ENCODE data around the gene PSMD9.
A peak's percentile ranks its signal among the peaks of the same experiment; 100 is the strongest.
"Not testable (repeated sequence)": the region's sequence is repeated elsewhere in the genome, so short reads cannot be mapped to it uniquely, and the experiment has no call there.

Gene PSMD9

DNA sequence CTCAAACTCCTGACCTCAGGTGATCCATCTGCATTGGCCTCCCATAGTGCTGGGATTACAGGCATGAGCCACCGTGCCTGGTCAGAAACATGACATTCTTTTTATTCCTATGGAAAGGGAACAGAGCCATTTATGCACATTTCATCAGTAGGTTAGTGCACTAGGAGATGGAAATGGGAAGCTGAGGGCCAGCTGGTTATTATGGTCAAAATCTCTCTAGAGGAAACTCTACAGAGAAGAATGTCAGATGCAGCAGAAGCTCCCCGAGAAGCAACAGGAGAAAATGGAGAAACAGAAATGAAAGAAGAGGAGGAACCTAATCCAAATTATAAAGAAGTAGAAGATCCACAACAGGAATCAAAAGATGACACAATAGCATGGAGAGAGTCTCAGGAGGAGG lies 32.5 kb downstream of the PSMD9 start:
- no peak for DNase-seq
- TF ChIP-seq GATA1 (IDR thresholded peaks at IDR 0.05; ENCODE audit: low read depth, low read length) = no peak
- TF ChIP-seq POLR2A (IDR thresholded peaks at IDR 0.05; ENCODE audit: low read length) = no peak

DNA sequence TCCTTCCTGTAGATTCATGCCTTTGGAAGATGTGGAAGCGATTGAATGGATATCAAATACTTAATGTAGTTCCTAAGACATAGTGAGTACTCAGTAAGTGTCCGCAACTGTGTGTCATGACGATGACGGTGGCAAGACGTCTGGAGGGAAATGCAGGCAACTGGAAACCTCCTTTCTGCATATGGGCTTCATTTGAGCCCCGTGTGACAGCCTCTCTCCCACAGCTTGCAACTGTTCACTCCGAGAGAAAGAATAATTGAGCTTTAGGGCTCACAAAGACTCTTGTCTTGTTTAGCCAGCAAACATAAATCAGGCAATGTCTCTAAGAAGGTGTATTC lies 36.7 kb downstream of the PSMD9 start:
- TF ChIP-seq POLR2A (IDR thresholded peaks at IDR 0.05; ENCODE audit: low read length) (no peak), GATA1 (IDR thresholded peaks at IDR 0.05; ENCODE audit: low read depth, low read length) (no peak)
- no peak for DNase-seq

- no peak for TF ChIP-seq POLR2A (IDR thresholded peaks at IDR 0.05; ENCODE audit: low read length)
- TF ChIP-seq GATA1 (IDR thresholded peaks at IDR 0.05; ENCODE audit: low read depth, low read length) = no peak
- DNase-seq = no peak
Observed at GRCh38 chr12:121926874-121927706, 38.5 kb downstream of the PSMD9 start.

- TF ChIP-seq POLR2A (IDR thresholded peaks at IDR 0.05; ENCODE audit: low read length) (no peak), GATA1 (IDR thresholded peaks at IDR 0.05; ENCODE audit: low read depth, low read length) (no peak)
- no peak for DNase-seq
Observed at GRCh38 chr12:121927813-121928212, 39.2 kb downstream of the PSMD9 start.

GRCh38 chr12:121929545-121929944 lies 41.0 kb downstream of the PSMD9 start:
- DNase-seq = not testable (repeated sequence)

DNA sequence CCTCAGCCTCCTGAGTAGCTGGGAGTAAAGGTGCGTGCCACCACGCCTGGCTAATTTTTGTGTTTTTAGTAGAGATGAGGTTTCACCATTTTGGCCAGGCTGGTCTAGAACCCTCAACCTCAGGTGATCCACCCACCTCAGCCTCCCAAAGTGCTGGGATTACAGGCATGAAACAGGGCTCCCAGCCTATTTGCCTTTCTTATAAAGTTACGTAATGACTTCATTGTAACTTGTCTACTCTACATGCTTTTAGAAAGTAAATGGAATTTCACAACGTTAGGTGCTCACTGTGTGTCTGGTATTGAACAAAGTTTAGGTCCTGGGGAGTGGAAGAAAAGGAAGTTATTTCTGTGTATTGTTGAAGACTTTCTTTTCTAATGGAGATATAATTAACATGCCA lies 42.3 kb downstream of the PSMD9 start:
- no peak for TF ChIP-seq GATA1 (IDR thresholded peaks at IDR 0.05; ENCODE audit: low read depth, low read length)
- no peak for TF ChIP-seq POLR2A (IDR thresholded peaks at IDR 0.05; ENCODE audit: low read length)
- DNase-seq = no peak

DNA sequence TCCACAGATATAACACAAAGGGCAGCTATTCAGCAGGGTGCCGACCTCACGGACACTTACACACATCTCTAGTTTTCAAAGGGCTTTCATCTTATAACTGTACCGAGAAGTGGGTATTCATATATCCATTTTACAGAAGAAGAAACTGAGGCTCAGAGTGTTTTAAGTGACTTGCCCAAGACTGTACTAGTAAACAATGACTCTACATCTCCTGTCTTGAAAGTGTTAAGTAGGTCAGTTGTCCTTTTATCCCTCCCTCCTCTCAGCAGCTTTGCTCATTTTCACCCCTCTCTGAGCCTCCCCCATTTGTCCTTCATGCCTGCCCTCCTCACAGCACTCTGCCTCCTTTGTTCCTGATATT lies 43.6 kb downstream of the PSMD9 start:
- TF ChIP-seq GATA1 (IDR thresholded peaks at IDR 0.05; ENCODE audit: low read depth, low read length) = no peak
- no peak for TF ChIP-seq POLR2A (IDR thresholded peaks at IDR 0.05; ENCODE audit: low read length)
- no peak for DNase-seq

- no peak for DNase-seq
Observed at GRCh38 chr12:121932914-121933521, 44.4 kb downstream of the PSMD9 start.

GRCh38 chr12:121933522-121934308 lies 45.1 kb downstream of the PSMD9 start:
- TF ChIP-seq POLR2A (IDR thresholded peaks at IDR 0.05; ENCODE audit: low read length) (no peak), GATA1 (IDR thresholded peaks at IDR 0.05; ENCODE audit: low read depth, low read length) (no peak)
- DNase-seq = peak; percentile 74 to 82

More at GRCh38 chr12:121932914-121933521, 44.4 kb downstream of the PSMD9 start:
- TF ChIP-seq POLR2A (IDR thresholded peaks at IDR 0.05; ENCODE audit: low read length) (no peak), GATA1 (IDR thresholded peaks at IDR 0.05; ENCODE audit: low read depth, low read length) (no peak)

- DNase-seq = no peak
- TF ChIP-seq POLR2A (IDR thresholded peaks at IDR 0.05; ENCODE audit: low read length) = no peak
- no peak for TF ChIP-seq GATA1 (IDR thresholded peaks at IDR 0.05; ENCODE audit: low read depth, low read length)
Observed at GRCh38 chr12:121934309-121934664, 45.7 kb downstream of the PSMD9 start.

DNA sequence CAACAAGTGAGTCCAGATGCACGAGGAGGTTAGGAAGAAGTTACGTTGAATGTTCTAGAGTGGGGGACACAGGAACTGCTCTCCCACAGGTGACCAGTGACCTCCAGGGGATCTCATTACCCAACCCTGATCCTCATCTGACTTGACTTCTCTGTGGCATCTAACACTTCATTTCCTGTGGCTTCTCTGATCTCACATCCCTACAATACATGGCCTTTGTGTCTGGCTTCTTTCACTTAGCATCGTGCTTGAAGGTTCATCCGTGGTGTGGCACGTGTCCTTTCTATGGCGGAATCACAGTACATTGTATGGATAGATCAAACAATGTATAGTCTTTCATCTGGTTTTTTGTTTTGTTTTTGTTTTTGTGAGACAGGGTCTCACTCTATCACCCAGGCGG lies 49.1 kb downstream of the PSMD9 start:
- no peak for DNase-seq
- TF ChIP-seq POLR2A (IDR thresholded peaks at IDR 0.05; ENCODE audit: low read length) = no peak

DNA sequence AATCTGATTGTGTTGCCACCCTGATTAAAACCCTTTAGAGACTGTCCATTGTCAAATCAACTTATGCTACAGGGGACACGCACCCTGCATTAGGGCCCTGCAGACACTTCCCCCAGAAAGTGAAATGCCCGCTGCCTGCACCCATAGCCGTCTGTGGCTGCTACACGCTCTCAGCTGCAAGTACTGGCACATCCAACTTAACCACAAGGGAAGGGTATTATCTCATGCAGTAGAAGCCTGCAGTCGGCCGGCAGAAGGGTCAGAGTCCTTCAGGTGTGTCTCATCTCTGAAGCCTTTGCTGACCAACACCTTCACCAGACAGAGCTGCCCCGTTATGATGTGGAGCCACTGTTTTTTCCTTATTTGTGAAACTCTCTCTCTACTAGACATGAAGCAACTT lies 50.6 kb downstream of the PSMD9 start:
- no peak for TF ChIP-seq POLR2A (IDR thresholded peaks at IDR 0.05; ENCODE audit: low read length)
- TF ChIP-seq GATA1 (IDR thresholded peaks at IDR 0.05; ENCODE audit: low read depth, low read length) = no peak
- DNase-seq = no peak

DNA sequence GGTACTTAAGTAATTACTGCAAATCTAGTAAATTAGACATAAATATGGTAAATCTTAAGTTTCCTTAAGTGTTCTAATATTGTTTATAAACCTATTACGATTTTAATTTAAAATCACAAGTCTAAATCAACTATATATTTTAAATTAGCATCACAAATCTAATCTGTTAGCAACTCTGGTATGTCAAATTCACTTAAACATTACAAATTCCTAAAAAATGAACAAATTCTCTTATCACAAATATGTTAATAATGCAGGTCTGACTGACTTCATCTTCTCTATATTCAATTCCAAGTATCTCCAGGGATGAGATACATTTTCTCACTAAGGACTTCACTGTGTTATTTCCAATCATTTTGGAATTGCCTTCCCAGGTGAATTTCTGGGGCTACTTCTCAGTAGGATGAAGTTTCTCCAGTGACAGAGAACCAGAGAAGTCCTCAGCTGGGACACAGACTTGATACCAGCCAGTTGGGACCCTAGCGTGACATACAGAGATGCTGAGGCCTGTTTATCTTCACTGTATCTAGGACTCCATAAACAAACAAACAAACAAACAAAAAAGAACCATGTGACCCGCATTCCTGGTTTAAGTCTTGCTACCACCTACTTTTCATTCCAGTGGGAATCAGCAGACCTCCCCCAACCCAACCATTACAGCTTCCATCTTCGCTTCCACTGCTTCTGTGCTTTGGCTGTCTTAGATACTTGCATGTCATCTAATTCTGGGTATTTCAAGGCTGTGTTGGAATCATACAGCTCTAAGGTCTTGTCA lies 51.6 kb downstream of the PSMD9 start:
- no peak for DNase-seq
- TF ChIP-seq GATA1 (IDR thresholded peaks at IDR 0.05; ENCODE audit: low read depth, low read length) = no peak
- TF ChIP-seq POLR2A (IDR thresholded peaks at IDR 0.05; ENCODE audit: low read length) = no peak

DNA sequence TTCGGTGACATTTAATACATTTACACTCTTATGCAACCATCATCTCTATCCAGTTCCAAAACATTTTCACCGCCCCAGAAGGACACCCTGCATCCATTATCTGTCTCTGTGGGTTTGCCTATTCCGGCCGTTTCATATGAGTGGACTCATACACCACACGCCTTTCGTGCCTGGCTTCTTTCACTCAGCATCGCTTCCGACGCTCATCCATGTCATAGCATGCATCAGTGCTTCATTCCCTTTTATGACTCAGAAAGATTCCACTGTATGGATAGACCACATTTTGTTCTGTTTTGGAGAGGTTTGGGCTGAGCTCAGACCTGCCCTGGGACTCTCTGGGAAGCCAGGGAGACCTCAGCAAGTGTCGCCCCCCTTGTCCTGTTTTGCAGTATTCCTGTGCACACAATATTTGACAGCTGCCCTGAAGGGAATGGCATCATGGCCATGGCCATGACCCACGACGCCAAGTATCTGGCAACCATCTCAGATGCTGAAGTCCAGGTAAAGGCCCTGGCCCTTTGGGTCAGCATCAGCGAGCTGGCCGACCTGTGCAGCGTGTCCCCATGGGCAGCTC lies 53.6 kb downstream of the PSMD9 start:
- TF ChIP-seq POLR2A (IDR thresholded peaks at IDR 0.05; ENCODE audit: low read length) (no peak), GATA1 (IDR thresholded peaks at IDR 0.05; ENCODE audit: low read depth, low read length) (no peak)
- no peak for DNase-seq

All from erythroblast (primary cell).